Measurements from ENCODE around the gene GBGT1.

DNA sequence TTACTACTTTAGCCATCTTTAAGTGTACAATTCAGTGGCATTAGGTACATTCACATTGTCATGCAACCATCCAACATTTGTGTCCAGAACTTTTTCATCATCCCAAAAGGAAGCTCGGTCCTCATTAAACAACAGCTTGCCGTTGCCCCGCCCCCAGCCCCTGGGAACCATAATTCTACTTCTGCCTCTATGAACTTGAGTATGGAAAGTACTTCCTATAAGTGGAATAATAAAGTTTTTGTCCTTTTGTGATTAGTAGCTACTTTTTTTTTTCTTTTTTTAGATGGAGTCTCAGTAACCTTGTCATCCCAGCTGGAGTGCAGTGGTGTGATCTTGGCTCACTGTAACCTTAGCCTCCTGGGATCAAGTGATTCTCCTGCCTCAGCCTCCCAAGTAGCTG is 5.0 kb downstream of the GBGT1 start:
- TF ChIP-seq, protein P1, sequence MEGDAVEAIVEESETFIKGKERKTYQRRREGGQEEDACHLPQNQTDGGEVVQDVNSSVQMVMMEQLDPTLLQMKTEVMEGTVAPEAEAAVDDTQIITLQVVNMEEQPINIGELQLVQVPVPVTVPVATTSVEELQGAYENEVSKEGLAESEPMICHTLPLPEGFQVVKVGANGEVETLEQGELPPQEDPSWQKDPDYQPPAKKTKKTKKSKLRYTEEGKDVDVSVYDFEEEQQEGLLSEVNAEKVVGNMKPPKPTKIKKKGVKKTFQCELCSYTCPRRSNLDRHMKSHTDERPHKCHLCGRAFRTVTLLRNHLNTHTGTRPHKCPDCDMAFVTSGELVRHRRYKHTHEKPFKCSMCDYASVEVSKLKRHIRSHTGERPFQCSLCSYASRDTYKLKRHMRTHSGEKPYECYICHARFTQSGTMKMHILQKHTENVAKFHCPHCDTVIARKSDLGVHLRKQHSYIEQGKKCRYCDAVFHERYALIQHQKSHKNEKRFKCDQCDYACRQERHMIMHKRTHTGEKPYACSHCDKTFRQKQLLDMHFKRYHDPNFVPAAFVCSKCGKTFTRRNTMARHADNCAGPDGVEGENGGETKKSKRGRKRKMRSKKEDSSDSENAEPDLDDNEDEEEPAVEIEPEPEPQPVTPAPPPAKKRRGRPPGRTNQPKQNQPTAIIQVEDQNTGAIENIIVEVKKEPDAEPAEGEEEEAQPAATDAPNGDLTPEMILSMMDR (IDR thresholded peaks at IDR 0.05; ENCODE audit: poor library complexity, severe bottlenecking), result no peak
- TF ChIP-seq EP300 (conservative IDR thresholded peaks at IDR 0.05; ENCODE audit: poor library complexity, severe bottlenecking), result no peak
- TF ChIP-seq, protein P2, sequence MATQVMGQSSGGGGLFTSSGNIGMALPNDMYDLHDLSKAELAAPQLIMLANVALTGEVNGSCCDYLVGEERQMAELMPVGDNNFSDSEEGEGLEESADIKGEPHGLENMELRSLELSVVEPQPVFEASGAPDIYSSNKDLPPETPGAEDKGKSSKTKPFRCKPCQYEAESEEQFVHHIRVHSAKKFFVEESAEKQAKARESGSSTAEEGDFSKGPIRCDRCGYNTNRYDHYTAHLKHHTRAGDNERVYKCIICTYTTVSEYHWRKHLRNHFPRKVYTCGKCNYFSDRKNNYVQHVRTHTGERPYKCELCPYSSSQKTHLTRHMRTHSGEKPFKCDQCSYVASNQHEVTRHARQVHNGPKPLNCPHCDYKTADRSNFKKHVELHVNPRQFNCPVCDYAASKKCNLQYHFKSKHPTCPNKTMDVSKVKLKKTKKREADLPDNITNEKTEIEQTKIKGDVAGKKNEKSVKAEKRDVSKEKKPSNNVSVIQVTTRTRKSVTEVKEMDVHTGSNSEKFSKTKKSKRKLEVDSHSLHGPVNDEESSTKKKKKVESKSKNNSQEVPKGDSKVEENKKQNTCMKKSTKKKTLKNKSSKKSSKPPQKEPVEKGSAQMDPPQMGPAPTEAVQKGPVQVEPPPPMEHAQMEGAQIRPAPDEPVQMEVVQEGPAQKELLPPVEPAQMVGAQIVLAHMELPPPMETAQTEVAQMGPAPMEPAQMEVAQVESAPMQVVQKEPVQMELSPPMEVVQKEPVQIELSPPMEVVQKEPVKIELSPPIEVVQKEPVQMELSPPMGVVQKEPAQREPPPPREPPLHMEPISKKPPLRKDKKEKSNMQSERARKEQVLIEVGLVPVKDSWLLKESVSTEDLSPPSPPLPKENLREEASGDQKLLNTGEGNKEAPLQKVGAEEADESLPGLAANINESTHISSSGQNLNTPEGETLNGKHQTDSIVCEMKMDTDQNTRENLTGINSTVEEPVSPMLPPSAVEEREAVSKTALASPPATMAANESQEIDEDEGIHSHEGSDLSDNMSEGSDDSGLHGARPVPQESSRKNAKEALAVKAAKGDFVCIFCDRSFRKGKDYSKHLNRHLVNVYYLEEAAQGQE (IDR thresholded peaks at IDR 0.05; ENCODE audit: borderline replicate concordance), result no peak
